Muscle of arm (tissue), 12 donors: Measurements from ENCODE around the gene PRKCQ. TPM values are rescaled to one million over a fixed set of nuclear protein-coding genes. Genes with fewer than 3 reads are reported as not detected.

Experiments
- DNase-seq: peaks from one replicate; pipeline ENCODE4 v3.0.0-alpha.2; 2013
- polyA plus RNA-seq, 12 donors: library from polyadenylated mRNA; unstranded; fragments of 120-200 nt; gene quantifications; one replicate each; pipeline ENCODE4 v1.2.1, GENCODE V29; 2013; ENCODE audit not compliant: insufficient read length in 12 of 12

The PRKCQ gene
- polyA plus RNA-seq, 12 donors = 4.5 to 21.4 (median 16.1) TPM; not detected in 1

- no peak for DNase-seq
These were observed 10.8 kb downstream of the PRKCQ start for GRCh38 chr10:6569259-6569658.

GRCh38 chr10:6567884-6568283, 12.2 kb downstream of the PRKCQ start:
- no peak for DNase-seq

- DNase-seq = no peak
These were observed 12.8 kb downstream of the PRKCQ start for GRCh38 chr10:6567203-6567703.

- DNase-seq = no peak
These were observed 14.5 kb downstream of the PRKCQ start for GRCh38 chr10:6565588-6565987.

GRCh38 chr10:6564367-6564766, 15.7 kb downstream of the PRKCQ start:
- no peak for DNase-seq

- DNase-seq = no peak
These were observed 16.3 kb downstream of the PRKCQ start for GRCh38 chr10:6563731-6564130.

- no peak for DNase-seq
These were observed 17.0 kb downstream of the PRKCQ start for GRCh38 chr10:6563075-6563474.

- DNase-seq = no peak
These were observed 17.9 kb downstream of the PRKCQ start for GRCh38 chr10:6562221-6562620.

- DNase-seq = no peak
These were observed 18.5 kb downstream of the PRKCQ start for GRCh38 chr10:6561552-6561951.

GRCh38 chr10:6558759-6559461, 21.2 kb downstream of the PRKCQ start:
- DNase-seq = no peak

- DNase-seq = no peak
These were observed 21.8 kb downstream of the PRKCQ start for GRCh38 chr10:6558272-6558671.

- no peak for DNase-seq
These were observed 26.1 kb downstream of the PRKCQ start for GRCh38 chr10:6553937-6554336.

GRCh38 chr10:6543431-6544005, 36.6 kb downstream of the PRKCQ start:
- DNase-seq = no peak

- DNase-seq = no peak
These were observed 37.1 kb downstream of the PRKCQ start for GRCh38 chr10:6542999-6543430.

- DNase-seq = no peak
These were observed 40.2 kb downstream of the PRKCQ start for GRCh38 chr10:6539833-6540232.

- no peak for DNase-seq
These were observed 42.3 kb downstream of the PRKCQ start for GRCh38 chr10:6537770-6538169.

- no peak for DNase-seq
These were observed 44.0 kb downstream of the PRKCQ start for GRCh38 chr10:6536102-6536501.

GRCh38 chr10:6535156-6535764, 44.8 kb downstream of the PRKCQ start:
- DNase-seq = no peak

GRCh38 chr10:6532321-6532720, 47.8 kb downstream of the PRKCQ start:
- DNase-seq = no peak

GRCh38 chr10:6530966-6531365, 49.1 kb downstream of the PRKCQ start:
- DNase-seq = no peak

GRCh38 chr10:6530211-6530840, 49.8 kb downstream of the PRKCQ start:
- no peak for DNase-seq

GRCh38 chr10:6528198-6528950, 51.7 kb downstream of the PRKCQ start:
- no peak for DNase-seq
